ENCODE results near the gene PGM5.

The PGM5 gene

DNA sequence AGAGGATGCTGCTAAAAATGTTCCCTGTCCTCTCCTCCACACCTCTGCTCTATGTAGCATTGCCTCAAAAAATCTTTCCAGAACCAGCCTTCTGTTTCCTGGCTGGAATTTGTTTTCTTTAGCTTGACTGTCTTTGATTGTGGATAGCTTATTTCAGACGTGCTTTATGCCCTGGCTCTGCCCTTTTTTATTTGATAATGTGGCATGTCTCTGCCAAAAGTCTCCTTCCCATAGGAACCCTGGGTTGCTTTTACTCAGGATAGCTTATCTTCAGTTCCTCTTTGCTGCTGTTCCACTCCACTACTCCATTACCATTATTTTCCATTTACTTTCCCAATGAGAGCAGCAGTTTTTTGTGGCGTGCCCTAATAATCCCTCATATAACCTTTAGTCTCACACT is 185.2 kb downstream of the PGM5 start:
- DNase-seq, result no peak

DNA sequence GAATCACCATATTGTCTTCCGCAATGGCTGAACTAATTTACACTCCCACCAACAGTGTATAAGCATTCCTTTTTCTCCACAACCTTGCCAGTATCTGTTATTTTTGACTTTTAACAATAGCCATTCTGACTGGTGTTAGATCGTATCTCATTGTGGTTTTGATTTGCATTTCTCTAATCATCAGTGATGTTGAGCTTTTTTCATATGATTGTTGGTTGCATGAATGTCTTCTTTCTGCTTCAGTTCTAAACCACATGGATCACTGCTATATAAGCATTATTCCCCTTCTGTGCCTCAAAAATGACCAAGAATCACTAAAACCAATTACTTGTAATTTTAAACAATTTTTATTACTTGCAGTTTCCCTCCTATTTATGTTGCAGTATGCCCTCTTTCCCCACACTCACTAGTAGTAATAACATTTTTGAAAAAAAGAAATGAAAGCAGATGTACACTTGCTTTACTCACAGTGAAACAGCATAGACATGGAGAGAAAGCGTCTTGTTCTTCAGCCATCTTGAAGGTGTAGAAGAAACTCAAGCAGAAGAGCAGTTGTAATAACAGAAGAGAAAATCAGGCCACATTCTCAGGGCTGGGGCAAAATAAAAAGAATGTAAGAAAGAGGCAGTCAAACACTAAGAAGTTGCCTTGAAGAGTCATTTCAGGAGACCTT is 188.8 kb downstream of the PGM5 start:
- DNase-seq, result no peak

DNA sequence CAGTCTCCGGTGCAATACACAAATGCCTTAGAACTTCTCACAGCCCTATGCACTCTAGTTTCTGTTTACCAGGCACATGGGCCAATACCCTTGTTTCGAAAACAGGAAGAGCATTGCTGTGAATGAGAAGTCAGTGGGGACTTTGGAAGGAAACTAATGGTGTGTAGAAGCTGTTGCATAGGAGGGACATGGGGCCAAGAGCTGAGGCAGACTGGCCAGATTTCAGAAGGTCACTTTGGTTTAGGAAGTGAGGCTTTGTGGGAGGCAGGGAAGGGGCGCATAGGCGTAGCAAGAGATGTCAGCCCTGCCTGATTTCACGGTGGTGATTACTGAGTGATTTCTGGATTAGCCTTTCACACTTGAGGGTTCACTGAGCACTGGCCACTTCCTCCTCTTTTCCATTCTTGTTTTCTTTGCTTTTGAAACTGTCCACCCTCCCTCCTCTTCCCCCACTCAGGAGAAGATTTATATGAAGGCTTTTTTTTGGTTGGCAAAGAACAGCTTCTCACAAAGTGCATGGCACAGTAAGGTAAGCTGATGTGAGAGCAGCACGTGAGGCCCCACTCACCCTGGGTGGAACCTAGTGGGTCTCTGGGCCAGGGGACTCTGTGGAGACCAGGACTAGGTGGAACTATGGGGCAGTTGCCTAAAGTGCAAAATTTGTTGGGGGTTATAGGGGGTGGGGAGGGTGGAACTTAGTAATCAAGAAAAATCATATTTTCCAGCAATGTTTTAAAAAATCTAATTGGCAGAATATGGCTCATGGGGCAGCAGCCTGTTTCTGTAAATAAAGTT is 190.4 kb downstream of the PGM5 start:
- no peak for DNase-seq

DNA sequence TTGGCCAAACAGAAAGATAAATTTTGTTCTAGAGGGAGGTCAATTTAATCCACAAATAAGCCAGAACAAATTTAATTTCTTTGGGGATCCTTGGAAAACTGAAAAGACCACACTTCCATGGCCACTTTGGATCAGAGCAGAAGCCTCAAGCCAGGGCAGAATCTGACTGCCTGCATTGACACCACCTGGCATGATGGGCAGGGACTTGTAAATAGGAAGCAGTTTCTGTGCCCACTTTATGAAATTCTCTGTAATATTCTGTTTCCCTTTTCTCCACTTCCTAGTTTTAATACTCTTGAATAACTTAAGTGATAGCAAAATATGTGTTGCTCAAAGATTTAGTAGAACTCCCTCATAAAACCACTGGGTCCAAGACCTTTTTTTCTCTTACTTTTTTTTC is 191.0 kb downstream of the PGM5 start:
- DNase-seq, result no peak

DNA sequence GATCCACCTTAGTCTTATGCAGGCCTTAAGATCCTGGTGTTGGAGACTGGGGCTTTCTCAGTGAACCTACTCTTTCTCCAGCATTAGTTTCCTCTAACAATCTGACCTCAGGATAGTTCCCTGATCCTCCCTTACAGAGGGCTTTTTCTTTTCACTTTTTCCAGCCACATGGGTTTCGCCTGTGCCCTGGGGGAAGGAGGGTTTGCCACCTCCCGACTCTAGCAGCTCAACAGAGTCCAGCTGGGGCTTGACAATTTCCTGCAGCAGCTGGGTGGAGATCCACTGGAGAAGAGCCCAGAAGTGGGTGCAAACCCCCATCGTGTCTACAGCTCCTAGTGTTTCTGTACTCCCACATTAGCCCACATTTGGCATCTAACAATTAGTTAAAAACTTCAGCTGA is 191.8 kb downstream of the PGM5 start:
- no peak for DNase-seq

DNA sequence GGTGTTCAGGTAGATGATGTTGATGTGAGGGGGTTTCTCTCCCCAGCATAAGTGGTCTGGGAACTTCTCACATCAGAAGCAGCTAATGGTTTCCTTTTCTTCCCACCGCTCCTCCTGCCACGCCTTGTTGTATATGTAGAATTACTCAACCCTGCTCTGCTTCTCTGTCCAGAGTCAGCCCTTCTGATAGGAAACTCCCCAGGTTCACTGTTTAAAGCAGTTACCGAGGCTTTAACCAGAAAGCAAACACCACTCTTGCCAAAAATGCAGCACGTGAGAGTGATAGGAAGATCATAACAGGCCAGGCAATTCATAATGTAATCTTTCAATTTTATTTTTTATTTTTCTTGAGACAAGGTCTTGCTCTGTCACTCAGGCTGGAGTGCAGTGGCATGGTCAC is 194.8 kb downstream of the PGM5 start:
- DNase-seq, result no peak

DNA sequence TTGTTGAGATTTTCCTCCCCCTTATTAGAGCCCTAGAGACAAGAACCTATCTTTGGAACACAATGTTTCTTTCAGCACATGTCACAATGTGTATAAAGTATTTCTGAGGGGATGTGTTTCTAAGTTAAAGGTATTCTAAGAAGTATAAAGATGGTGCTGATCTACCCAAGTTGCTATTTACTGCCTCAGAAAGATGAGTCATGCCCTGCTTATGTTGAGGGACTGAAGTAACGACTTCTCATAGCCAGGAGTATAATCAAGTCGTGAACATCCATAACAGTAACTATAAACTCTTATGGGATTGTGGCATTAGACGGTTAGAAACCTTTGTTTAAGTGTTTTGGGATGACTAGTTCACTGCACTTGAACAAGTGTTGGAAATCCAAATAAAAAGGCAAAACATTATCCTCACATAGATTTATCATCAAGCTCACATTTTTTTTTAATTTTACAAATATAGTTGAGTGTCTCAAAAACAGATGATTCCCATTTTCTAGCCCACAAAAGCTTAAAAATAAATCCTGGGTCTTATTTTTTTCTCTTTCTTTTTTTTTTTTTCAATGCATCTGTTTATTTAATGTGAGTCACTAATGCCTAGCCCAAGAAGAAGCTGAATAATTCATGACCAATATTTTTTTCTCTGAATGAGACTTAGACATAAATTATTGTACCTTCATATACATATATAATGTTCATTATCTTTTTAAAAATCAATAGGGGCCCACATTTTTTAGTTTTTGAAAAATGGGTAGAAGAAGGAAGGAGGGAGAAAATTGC is 196.5 kb downstream of the PGM5 start:
- no peak for DNase-seq

DNA sequence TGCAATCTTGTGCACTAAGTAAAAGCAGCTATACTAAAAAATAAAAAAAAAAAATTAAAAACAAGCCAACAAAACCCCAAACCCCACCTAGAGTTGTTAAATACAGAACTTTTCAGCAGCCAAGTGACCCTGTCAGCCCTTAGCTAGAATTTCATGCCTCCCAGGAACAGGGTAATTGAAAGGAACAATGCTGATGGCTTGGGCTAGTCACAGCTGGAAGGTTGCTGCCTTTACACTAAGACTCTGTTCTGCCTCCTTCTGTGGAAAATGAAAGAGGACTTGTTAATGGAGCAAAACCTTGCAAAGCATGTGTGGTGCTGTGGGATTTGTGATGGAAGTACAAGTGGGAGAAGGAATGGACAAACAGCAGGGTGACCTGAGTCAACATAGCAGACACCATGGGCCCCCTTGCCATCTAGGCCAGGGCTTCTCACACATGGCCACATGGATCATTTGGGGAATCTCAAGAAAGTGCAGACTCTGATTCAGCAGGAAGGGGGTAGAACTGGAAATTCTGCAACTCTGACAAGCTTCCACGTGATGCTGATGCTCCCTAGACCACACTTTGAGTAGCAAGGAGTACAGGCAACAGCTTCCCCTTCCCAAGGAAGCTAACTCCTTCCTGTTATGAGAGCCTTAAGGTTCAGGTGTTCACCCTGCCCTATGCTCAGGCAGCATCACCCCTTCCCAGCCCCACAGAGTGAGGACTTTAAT is 199.2 kb downstream of the PGM5 start:
- DNase-seq, result no peak

DNA sequence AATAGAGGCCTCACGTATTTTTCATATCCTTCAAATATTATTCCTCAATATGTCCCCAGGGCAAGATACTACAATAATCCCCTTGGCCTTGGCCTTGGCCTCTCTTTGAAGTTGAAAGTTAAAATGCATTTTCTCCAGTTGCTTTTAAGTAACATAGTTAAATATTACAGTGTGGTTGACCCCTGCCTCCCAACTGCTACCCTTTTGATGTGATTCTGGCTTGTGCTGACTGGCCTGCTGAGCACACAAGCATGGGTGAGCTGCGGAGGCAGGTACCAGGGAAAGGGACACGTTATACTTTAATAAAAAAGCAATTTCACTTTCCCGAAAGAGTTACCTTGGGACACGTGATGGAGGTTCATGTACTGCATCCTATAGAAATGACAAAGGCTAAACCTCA is 202.1 kb downstream of the PGM5 start:
- no peak for DNase-seq

DNA sequence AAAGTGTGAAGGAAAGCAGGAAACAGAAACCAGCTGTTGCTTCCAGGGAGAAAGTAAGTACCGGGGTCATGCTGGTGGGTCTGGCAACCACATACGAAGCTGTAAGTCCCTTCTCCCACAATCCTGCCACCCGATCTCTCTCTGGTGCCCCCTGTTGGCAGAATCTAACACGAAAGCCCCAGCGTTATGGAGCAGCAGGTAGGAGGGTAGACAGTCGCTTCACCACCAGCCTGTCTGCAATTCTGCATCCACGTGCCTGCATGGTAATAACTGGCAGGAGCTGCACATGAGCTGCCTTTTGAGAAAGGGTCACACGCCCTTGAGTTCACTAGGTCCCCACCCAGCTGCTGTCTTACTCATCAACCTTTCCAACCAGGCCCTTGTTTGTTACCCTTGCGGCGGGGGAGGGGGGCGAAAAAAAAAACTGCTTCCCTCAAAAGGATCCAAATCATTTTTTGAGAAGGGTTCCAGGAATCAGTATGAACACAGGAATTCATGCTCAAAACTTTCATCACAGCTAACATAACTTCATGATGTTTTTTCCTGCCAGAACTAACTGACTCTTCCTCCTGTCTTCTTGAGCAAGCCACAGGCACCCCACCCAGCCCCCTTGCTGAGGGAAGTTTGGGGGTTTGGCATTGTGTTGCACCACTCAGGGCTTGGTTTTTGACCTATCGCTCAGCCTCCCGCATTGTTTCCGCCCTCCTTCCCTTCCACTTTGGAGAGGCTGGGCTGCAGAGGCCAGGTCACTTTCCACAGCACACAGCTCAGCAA is 203.8 kb downstream of the PGM5 start:
- DNase-seq, result peak; percentile 44

DNA sequence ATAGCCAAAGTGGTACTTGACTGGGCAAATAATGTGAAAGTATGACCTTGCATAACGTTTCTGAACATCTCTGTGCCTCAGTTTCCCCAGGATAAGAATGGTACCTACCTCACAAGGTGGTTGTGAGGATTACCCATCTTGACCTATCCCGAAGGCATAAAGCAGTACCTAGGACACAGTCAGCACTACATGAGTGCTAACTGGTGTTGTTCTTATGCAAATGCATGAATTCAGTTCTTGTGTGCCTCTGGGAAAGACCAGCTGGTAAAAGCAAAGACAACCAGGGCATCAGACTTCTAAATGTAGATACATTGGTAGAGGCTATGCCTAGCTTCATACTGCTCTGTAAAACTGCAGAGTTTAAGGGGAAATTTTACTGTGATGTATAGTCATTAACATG is 206.1 kb downstream of the PGM5 start:
- no peak for DNase-seq

DNA sequence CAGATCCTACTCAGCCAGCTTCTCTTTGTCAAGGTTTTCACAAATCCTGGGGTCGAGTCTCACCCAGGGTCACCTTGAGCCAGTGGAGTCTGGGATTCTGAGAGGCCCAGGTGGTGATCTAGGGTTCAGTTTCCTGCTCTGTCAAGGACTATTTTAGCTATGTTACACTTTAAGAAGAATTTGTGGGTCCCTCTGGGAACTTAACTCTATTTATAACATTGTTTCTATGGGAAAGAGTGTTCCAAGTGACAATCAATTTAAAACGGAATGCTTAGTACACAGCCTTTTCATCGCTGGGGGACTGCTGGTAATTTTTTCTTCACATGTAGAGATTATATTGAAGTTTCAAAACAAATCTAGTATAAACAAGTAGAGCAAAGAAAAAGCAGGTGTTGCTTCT is 211.2 kb downstream of the PGM5 start:
- no peak for DNase-seq

DNA sequence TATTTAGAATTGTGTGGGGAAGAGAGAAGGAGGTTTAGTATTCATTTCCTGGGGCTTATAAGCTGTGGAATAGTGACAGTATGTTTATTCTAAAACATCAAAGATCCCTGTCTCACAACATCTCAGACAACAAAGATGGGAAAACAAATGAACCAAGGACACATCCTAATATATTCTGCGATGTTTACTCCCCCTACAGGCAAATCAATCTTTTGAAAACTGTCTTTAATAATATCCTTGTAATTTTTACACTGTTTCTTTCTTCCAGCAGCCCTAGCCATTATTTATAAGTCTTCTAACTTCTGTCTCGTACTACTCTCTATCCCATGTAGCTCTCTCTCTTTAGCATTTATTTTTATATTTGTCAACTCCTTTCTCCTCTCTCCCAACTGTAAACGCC is 217.7 kb downstream of the PGM5 start:
- no peak for DNase-seq

DNA sequence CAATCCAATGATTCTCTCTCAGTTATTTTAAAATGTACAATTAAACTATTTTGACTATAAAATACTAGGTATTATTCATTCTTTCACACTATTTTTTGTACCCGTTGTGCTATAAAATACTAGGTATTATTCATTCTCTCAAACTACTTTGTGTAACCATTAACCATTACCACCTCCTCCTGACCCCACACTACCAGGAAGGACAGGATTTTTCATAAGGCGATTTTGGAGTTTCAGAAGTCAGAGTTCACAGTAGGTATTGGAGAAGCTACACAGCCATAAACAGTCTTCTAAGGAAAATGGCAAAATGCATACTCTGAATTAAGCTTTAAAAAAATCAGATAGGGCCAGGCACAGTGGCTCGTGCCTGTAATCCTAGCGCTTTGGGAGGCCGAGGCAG is 219.4 kb downstream of the PGM5 start:
- no peak for DNase-seq

DNA sequence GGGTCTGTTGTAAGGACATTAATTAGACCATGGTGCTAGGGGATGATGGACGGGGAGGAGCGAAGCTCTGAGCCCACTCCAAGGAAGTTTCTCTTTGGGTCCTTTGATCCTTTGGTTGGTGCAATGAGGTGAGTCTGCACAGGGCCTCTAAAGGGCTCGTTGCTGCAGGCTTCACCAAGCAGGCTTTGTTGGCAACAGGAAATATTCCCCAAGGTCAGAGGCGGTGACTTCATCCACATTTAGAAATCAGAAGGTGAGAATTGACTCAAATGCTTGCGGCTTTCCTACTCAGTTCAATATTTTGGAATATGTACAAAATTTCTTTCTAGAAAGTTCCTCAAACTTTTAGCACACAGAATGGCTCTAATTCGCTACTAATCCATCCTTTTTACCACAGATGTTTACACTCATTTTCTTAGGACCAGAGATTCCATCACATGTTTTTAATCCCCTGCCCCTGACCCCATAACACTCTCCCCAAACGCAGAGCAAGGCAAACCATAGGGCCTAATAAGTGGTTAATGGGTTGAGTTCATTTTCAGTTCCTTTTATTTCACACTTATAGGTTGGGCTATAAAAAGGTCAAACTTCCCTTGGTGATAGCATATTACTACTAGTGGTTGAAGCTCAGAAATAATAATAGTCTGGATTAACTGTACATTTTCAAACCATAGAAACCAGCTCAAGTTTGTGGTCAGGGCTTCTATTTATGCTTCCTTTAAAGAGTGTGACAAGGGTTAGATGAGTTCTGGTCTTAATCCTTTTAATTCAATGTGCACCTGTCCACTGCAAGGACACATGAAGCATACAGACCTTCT is 221.6 kb downstream of the PGM5 start:
- DNase-seq, result no peak
